SK-N-SH (cell line): ENCODE data around the gene COL15A1. TPM values are rescaled to one million over a fixed set of nuclear protein-coding genes. Genes with fewer than 3 reads are reported as not detected.

Experiments used
- CTCF ChIA-PET: fragments of 300-600, 350-600 bp; formaldehyde crosslinking; extraction: SDS; loops from one replicate; lab custom pipeline; 2021; lab: Yijun Ruan, JAX
- POLR2A ChIA-PET: fragments of 350-600 bp; sonication (Branson Sonifier 250); formaldehyde crosslinking; extraction: SDS; loops from one replicate; lab custom pipeline; 2020; ENCODE audit warnings: antibody characterized with exemption, inconsistent platforms; lab: Yijun Ruan, JAX
- DNase-seq: peaks from one replicate; pipeline ENCODE4 v3.0.0; 2012
- H2AFZ ChIP-seq: fragments of 200-600 bp; sonication (generic); 2 replicates; pipeline ENCODE4 v1.8.1; 2016; ENCODE audit warnings: antibody characterized with exemption, mild to moderate bottlenecking, low read depth
- H3F3A ChIP-seq: fragments of 200-600 bp; sonication (generic); replicated peaks from 2 replicates; pipeline ENCODE3; 2016; ENCODE audit warnings: antibody characterized with exemption, mild to moderate bottlenecking; ENCODE audit not compliant: insufficient read depth
- H3K27ac ChIP-seq, 2 experiments: fragments of 200-500 bp in 1 of 2; fragments of 200-600 bp in 1 of 2; sonication (Bioruptor generic) in 1 of 2; sonication (generic), shearing (Covaris generic) in 1 of 2; 2 replicates each; pipeline versions ENCODE4 v1.5.1 to v1.6.1; 2014 to 2016; ENCODE audit warnings: low read depth in 2 of 2, inconsistent platforms in 1 of 2, low read length in 1 of 2, mild to moderate bottlenecking in 1 of 2, mixed read lengths in 1 of 2
- H3K27me3 ChIP-seq: fragments of 200-600 bp; sonication (generic), shearing (Covaris generic); 2 replicates; pipeline ENCODE4 v1.6.1; 2016; ENCODE audit warnings: mixed run types; ENCODE audit not compliant: insufficient read depth
- H3K36me3 ChIP-seq, 2 experiments: fragments of 200-500 bp in 1 of 2; fragments of 200-600 bp in 1 of 2; sonication (Bioruptor generic) in 1 of 2; sonication (generic) in 1 of 2; replicated peaks in 1 of 2; 2 replicates each; pipeline versions ENCODE3 to v1.5.1; 2014 to 2016; ENCODE audit warnings: low read length in 1 of 2, mild to moderate bottlenecking in 1 of 2; ENCODE audit not compliant: insufficient read depth in 2 of 2, control insufficient read depth in 1 of 2
- H3K4me1 ChIP-seq, 2 experiments: fragments of 200-500 bp in 1 of 2; fragments of 200-600 bp in 1 of 2; sonication (Bioruptor generic) in 1 of 2; sonication (generic), shearing (Covaris generic) in 1 of 2; 2 replicates each; pipeline versions ENCODE4 v1.5.1 to v1.6.1; 2014 to 2016; ENCODE audit warnings: low read depth in 1 of 2, low read length in 1 of 2, mixed run types in 1 of 2; ENCODE audit not compliant: insufficient read depth in 2 of 2, control insufficient read depth in 1 of 2
- H3K4me2 ChIP-seq: fragments of 200-600 bp; sonication (generic), shearing (Covaris generic); 2 replicates; pipeline ENCODE4 v1.6.1; 2017; ENCODE audit warnings: mixed run types
- H3K4me3 ChIP-seq, 2 experiments: fragments of 200-500 bp in 1 of 2; fragments of 200-600 bp in 1 of 2; sonication (Bioruptor generic) in 1 of 2; sonication (generic), shearing (Covaris generic) in 1 of 2; 2 replicates each; pipeline versions ENCODE4 v1.5.1 to v1.8.1; 2014 to 2016; ENCODE audit warnings: low read depth in 2 of 2, inconsistent platforms in 1 of 2, low read length in 1 of 2, mild to moderate bottlenecking in 1 of 2, mixed read lengths in 1 of 2, moderate library complexity in 1 of 2
- H3K79me2 ChIP-seq: fragments of 200-600 bp; sonication (generic); 2 replicates; pipeline ENCODE4 v1.8.1; 2017; ENCODE audit warnings: mild to moderate bottlenecking; ENCODE audit not compliant: insufficient read depth
- H3K9ac ChIP-seq: fragments of 200-600 bp; sonication (generic); 2 replicates; pipeline ENCODE4 v1.6.1; 2017; ENCODE audit warnings: mixed run types
- H3K9me2 ChIP-seq: fragments of 200-600 bp; sonication (generic); 2 replicates; pipeline ENCODE4 v1.6.1; 2017; ENCODE audit warnings: mixed run types
- H3K9me3 ChIP-seq: fragments of 200-600 bp; sonication (generic); 2 replicates; pipeline ENCODE4 v1.6.1; 2017; ENCODE audit warnings: mixed run types, mild to moderate bottlenecking, moderate library complexity
- H4K20me1 ChIP-seq: fragments of 200-600 bp; sonication (generic); 2 replicates; pipeline ENCODE4 v1.6.1; 2017; ENCODE audit warnings: mild to moderate bottlenecking, mixed run types; ENCODE audit not compliant: insufficient read depth
- CTCF ChIP-seq: fragments of 200-600 bp; sonication (generic); IDR thresholded peaks from 2 replicates; pipeline ENCODE4 v1.6.1; 2017; ENCODE audit warnings: antibody characterized with exemption, mild to moderate bottlenecking, moderate library complexity
- EP300 ChIP-seq, 2 experiments: IDR thresholded peaks; 2 replicates each; pipeline versions ENCODE4 v1.4.0 to v1.6.1; 2012; ENCODE audit warnings: borderline replicate concordance in 1 of 2, low read depth in 1 of 2, low read length in 1 of 2
- FOSL2 ChIP-seq: IDR thresholded peaks from 2 replicates; pipeline ENCODE4 v1.4.0; 2012; ENCODE audit warnings: low read depth, mild to moderate bottlenecking, moderate library complexity, borderline replicate concordance
- FOXM1 ChIP-seq: IDR thresholded peaks from 2 replicates; pipeline ENCODE4 v1.4.0; 2012; ENCODE audit warnings: low read depth, mild to moderate bottlenecking
- GABPA ChIP-seq: IDR thresholded peaks from 2 replicates; pipeline ENCODE4 v1.4.0; 2012; ENCODE audit warnings: low read depth, mild to moderate bottlenecking
- MAX ChIP-seq: IDR thresholded peaks from 2 replicates; pipeline ENCODE4 v1.4.0; 2012; ENCODE audit warnings: low read depth
- MXI1 ChIP-seq: IDR thresholded peaks from 2 replicates; pipeline ENCODE4 v1.6.1; 2012; ENCODE audit warnings: mild to moderate bottlenecking, low read depth, low read length, improper control_type of control experiment
- NRF1 ChIP-seq: IDR thresholded peaks from 2 replicates; pipeline ENCODE4 v1.6.1; 2012; ENCODE audit warnings: low read depth, mild to moderate bottlenecking, low read length
- RCOR1 ChIP-seq: fragments of 150-350 bp; IDR thresholded peaks from 2 replicates; pipeline ENCODE4 v1.6.1; 2017; ENCODE audit warnings: antibody characterized with exemption, low read length
- RXRA ChIP-seq: IDR thresholded peaks from 2 replicates; pipeline ENCODE4 v1.4.0; 2012; ENCODE audit warnings: low read depth, mild to moderate bottlenecking, borderline replicate concordance
- SIN3A ChIP-seq: IDR thresholded peaks from 2 replicates; pipeline ENCODE4 v1.6.1; 2012; ENCODE audit warnings: low read depth, mild to moderate bottlenecking, low read length, moderate library complexity, borderline replicate concordance
- TCF12 ChIP-seq: IDR thresholded peaks from 2 replicates; pipeline ENCODE4 v1.4.0; 2012
- USF1 ChIP-seq: IDR thresholded peaks from 2 replicates; pipeline ENCODE4 v1.4.0; 2012; ENCODE audit warnings: low read depth, borderline replicate concordance
- USF2 ChIP-seq: fragments of 150-350 bp; IDR thresholded peaks from 2 replicates; pipeline ENCODE4 v1.6.1; 2017; ENCODE audit warnings: antibody characterized with exemption, low read length, low read depth, borderline replicate concordance
- WGBS: methylation state at CpG from one replicate; pipeline ENCODE4 v1.1.6; 2017; ENCODE audit warnings: low lambda C conversion rate; 5-methylcytosine and 5-hydroxymethylcytosine counted together
- polyA plus RNA-seq, 3 experiments: library from polyadenylated mRNA; depleted of rRNA; stranded (reverse); fragments of >200 nt; gene quantifications; 2 replicates each; pipeline ENCODE4 v1.2.3, GENCODE V29; 2012

Gene COL15A1
- polyA plus RNA-seq, 1 of the 3 experiments (the other 2 are of a cell fraction) = 0.84 TPM

- Histone ChIP-seq H3K36me3 (no peaks in the 10 kb centered on the region), H3K9me3 (no peaks in the 10 kb centered on the region), H3K9me2 (no peaks in the 10 kb centered on the region), H3F3A (no peaks in the 10 kb centered on the region), H3K27me3 (no peaks in the 10 kb centered on the region), H4K20me1 (no peaks in the 10 kb centered on the region), H3K4me3 (no peak overlapping the region), H3K79me2 (no peaks in the 10 kb centered on the region), H2AFZ (no peak overlapping the region), H3K9ac (no peak overlapping the region), H3K4me1 (0 out of 4 replicates have a peak, but pooled peaks cover 0 to 4% of the 10 kb centered on the region in 2 experiments), H3K27ac (peak overlapping the region in 1 of 2 experiments; percentile 32; a peak in 2 of 4 replicates), H3K4me2 (no peak overlapping the region)
- POLR2A ChIA-PET = no interaction called here
- TF ChIP-seq SIN3A (no peak), GABPA (no peak), NRF1 (no peak), MXI1 (no peak), MAX (no peak)
- 57% methylated on average over 5 of the region's 5 CpGs for WGBS
- CTCF ChIA-PET = no interaction called here
- no peak for DNase-seq
These were observed 113.4 kb downstream of the COL15A1 start for GRCh38 chr9:99056886-99057664.

- no peaks in the 10 kb centered on the region for H3K36me3 ChIP-seq
- CTCF ChIA-PET = interaction anchor here (0.6 kb wide), 1 partner anchor 12 kb away, joined by 3 read pairs; no protein-coding TSS in a partner anchor
- no peak overlapping the region for H3K9ac ChIP-seq
- H3K9me3 ChIP-seq = no peaks in the 10 kb centered on the region
- H3K27me3 ChIP-seq = no peaks in the 10 kb centered on the region
- H3K79me2 ChIP-seq = no peaks in the 10 kb centered on the region
- peak overlapping the region in 1 of 2 experiments; percentile 32; a peak in 2 of 4 replicates for H3K27ac ChIP-seq
- H3F3A ChIP-seq = no peaks in the 10 kb centered on the region
- H3K9me2 ChIP-seq = no peaks in the 10 kb centered on the region
- H3K4me2 ChIP-seq = no peak overlapping the region
- POLR2A ChIA-PET = no interaction called here
- no peaks in the 10 kb centered on the region for H4K20me1 ChIP-seq
- H3K4me3 ChIP-seq = no peak overlapping the region
- 0 out of 4 replicates have a peak, but pooled peaks cover 0 to 4% of the 10 kb centered on the region in 2 experiments for H3K4me1 ChIP-seq
- no peak for TF ChIP-seq RXRA
- TF ChIP-seq FOSL2 = no peak
- TF ChIP-seq RCOR1 = no peak
- no peak for TF ChIP-seq USF1
- TF ChIP-seq SIN3A = no peak
- TF ChIP-seq USF2 = no peak
- TF ChIP-seq CTCF = no peak
- TF ChIP-seq NRF1 = no peak
- TF ChIP-seq TCF12 = no peak
- no peak for TF ChIP-seq EP300 (IDR thresholded peaks at IDR 0.05; ENCODE audit: borderline replicate concordance in 1 of 2, low read depth in 1 of 2, low read length in 1 of 2)
- no peak for TF ChIP-seq FOXM1
- no peak for DNase-seq
- 70% methylated on average over 7 of the region's 7 CpGs for WGBS
- H2AFZ ChIP-seq = no peak overlapping the region
These were observed 114.2 kb downstream of the COL15A1 start for GRCh38 chr9:99057665-99058625.
